Myocyte (in vitro differentiated cells): ENCODE data around the gene PHGDH. TPM values are rescaled to one million over a fixed set of nuclear protein-coding genes. Genes with fewer than 3 reads are reported as not detected.
A peak's percentile ranks its signal among the peaks of the same experiment; 100 is the strongest.
"Not testable (repeated sequence)": the region's sequence is repeated elsewhere in the genome, so short reads cannot be mapped to it uniquely, and the experiment has no call there.

Experiments used
- DNase-seq: peaks from one replicate; pipeline ENCODE4 v3.0.0-alpha.2; 2012; ENCODE audit warnings: low read depth
- polyA plus RNA-seq: library from polyadenylated mRNA; unstranded; fragments of >200 nt; gene quantifications from one replicate; pipeline ENCODE4 v1.2.1, GENCODE V29; 2012; ENCODE audit warnings: missing spikeins
- total RNA-seq: library from RNA; depleted of rRNA; stranded (reverse); fragments of >200 nt; gene quantifications from 2 replicates; pipeline ENCODE4 v1.2.3, GENCODE V29; 2014

The PHGDH gene
- total RNA-seq: 23.9 and 26.6 TPM in 2 replicates
- polyA plus RNA-seq: 193 TPM

GRCh38 chr1:119711804-119712341 lies at the start of gene PHGDH:
Gene PHGDH, plus strand, starts transcription at chr1:119711934. Its CDS starts 89 bp downstream, at chr1:119712023.
- peak; percentile 70 for DNase-seq

GRCh38 chr1:119662034-119662437 lies 49.7 kb upstream of the PHGDH start:
- DNase-seq: no peak

GRCh38 chr1:119664067-119664466 lies 47.7 kb upstream of the PHGDH start:
- no peak for DNase-seq

- no peak for DNase-seq
Measured at GRCh38 chr1:119667173-119667572, 44.6 kb upstream of the PHGDH start.

DNA sequence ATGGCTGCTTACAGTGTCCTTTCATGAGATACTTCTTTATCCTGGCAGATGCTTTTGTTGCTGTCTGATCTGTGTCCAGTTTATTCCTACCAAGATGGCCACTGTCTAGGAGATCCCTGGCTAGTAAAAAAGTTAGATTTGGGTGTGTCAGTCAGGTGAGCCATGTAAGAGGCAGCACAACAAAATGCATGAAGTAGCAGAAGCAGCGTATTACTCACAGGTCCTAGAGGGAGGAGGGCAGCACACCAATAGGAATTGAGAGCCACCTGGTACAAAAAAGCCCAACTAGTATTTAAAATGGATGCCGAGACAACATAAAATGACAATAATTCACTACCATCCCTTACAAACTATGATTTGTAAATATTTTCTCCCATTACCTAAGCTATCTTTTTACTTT lies 40.8 kb upstream of the PHGDH start:
- DNase-seq: no peak

DNA sequence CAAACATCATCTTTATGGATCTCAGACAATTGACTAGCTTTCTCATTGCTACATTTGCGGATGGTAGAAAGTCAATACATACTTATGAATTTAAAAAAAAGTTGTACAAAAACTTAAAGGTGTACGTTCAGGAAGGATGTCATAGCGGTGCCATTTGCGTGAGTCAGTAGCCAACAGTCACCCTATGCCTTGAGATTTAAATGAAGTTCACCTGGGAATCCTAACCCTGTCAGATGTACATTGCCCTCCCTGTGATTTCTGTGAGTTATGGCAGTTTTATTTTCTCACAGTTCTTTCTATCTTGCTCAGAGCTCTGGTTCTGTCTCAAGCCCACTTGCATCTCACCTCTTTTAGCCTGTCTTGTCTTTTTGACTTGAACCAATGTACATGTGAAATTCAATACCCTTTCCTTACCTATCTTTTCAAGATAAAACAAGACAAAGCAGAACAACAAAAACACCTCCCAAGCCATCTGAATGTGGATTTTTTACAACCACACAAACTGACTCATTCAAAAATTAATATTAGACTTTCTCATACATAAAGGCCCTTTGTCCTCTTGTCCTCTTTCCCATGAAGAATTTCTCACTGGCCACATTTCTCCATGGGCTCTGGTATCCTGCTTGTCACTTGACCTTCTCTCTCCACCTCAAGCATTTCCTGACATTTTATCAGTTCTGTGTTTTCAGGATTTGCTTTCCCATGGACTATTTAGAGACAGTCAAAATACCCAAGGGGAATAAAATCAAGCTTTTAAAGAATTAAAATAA lies 38.4 kb upstream of the PHGDH start:
- DNase-seq: peak; percentile 41

- DNase-seq: peak; percentile 9
Measured at GRCh38 chr1:119674111-119674526, 37.6 kb upstream of the PHGDH start.

DNA sequence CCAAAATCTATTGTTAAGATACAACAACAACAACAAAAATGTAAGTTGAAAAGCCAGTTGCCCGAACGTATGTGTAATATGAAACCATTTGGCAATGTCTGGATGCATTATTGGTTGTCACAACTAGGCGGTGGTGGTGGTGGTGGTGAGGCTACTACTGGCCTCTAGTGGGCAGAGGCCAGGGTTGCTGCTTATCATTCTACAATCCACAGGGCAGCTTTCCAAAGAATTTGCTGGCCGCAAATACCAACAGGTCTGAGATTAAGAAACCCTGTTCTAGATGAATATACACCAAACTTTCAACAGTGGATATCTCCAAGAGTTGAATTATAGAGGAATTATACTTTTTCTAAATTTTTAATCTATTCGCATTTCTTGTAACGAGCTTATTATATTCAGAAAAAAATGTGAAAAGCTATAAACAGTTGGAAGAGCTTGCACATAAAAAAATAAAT lies 36.9 kb upstream of the PHGDH start:
- peak; percentile 52 for DNase-seq

DNA sequence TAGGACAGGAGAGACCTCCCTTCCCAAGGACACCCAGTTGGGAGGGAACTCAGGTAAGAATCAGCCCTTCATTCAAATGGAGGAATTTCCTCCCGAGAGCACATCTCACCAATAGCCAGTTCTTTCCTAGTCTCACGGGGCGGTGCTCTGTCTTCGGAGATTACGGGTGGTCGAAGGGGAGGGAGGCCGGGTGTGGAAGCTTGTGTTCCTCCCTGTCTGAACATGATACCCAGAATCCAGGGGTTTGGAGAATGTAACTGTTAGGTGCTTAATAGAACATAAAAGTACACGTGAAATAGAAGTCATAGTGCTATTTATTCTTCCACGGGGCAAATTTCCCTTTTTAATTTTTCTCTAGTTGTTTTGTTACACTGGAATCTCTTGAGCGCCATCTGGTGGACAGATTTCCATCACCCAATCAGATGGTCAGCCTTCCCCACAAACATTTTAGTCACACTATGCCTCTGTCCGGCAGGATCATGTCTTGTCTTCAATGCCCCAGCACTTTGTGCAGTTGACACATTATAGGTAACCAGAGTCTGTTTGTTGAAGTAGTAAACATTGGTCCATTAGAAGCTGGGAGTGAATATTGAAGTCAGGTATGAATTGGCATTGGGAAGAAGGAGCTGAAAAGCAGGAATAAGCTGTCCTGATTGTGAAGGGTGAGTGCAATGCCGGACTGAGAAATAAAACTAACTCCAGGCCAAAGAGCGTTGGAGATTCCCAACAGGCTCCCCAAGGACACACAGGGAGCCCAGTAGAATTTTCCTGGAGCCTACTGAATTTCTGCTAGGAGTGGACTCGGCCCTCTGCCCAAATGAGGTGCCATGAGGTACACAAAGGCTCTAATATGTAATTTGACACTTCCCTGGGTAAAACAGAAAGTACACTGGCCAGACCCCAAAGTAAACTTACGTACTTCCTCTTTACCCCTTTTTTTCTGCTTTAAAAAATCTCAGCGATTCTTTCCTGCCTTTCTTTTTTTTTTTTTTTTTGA lies 36.1 kb upstream of the PHGDH start:
- DNase-seq: peak; percentile 89

DNA sequence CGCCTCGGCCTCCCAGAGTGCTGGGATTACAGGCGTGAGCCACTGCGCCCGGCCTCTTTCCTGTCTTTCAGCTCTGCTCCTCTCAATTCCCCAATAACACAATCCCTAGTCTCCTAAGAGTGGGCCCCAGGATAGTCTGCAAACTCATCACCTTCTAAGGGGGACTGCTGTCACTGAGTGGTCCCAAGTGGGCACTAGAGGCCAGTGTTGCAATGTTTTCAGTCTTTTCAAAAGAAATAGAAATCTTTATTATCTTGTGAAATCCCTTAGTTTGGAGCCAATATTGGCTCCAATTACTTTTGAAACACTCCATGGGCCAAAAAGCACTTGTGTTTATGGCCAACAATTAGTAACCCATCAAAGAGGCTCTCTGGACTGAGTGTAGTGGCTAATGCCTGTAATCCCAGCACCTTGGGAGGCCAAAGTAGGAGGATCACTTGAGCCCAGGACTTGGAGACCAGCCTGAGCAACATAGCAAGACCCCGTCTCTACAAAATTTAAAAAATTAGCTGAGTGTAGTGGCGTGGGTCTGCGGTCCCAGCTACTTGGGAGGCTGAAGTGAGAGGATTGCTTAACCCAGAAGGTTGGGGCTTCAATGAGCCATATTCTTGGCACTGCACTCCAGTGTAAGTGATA lies 35.0 kb upstream of the PHGDH start:
- no peak for DNase-seq

GRCh38 chr1:119679223-119679622 lies 32.5 kb upstream of the PHGDH start:
- DNase-seq: no peak

- no peak for DNase-seq
Measured at GRCh38 chr1:119680193-119680592, 31.5 kb upstream of the PHGDH start.

- DNase-seq: no peak
Measured at GRCh38 chr1:119680723-119681122, 31.0 kb upstream of the PHGDH start.

- no peak for DNase-seq
Measured at GRCh38 chr1:119681560-119681959, 30.2 kb upstream of the PHGDH start.

GRCh38 chr1:119682141-119682540 lies 29.6 kb upstream of the PHGDH start:
- DNase-seq: no peak

DNA sequence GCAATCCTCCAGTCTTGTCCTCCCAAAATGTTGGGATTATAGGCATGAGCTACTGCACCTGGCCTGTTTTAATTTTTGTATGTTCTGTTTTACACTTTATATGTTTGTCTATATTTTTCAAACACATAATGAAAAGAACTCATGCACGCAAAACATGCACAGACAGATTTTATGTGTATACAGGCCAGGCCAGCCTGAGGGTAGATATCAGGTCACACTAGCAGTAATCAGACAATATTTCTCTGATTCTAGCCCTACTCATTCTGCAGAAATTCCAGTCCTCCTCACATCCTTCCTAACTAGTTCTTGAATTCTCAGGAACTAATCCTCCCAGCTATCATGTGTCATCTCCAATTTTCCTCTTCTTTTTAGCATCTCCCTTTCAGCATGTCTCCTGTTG lies 27.8 kb upstream of the PHGDH start:
- no peak for DNase-seq

GRCh38 chr1:119686661-119687060 lies 25.1 kb upstream of the PHGDH start:
- DNase-seq: peak; percentile 10

GRCh38 chr1:119687434-119688079 lies 24.2 kb upstream of the PHGDH start:
- DNase-seq: no peak

DNA sequence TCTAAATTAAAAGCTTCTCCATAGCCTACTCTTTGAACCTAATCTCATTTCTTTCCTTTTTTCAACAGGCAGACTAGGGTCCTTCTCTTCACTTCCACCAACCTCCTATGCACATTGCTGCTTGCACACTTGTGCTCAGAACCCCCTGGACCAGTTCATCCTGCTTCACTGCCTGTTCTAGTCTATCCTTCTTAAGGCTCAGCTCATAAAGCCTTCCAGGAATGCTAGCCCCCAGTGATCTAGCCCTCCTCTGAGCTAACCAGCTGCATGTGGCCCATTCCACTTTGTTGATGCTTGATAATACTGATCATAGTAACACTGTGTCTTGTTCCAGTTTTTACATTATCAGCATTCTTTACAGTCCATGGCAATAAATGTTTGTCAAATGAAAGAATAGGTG lies 22.9 kb upstream of the PHGDH start:
- DNase-seq: no peak

DNA sequence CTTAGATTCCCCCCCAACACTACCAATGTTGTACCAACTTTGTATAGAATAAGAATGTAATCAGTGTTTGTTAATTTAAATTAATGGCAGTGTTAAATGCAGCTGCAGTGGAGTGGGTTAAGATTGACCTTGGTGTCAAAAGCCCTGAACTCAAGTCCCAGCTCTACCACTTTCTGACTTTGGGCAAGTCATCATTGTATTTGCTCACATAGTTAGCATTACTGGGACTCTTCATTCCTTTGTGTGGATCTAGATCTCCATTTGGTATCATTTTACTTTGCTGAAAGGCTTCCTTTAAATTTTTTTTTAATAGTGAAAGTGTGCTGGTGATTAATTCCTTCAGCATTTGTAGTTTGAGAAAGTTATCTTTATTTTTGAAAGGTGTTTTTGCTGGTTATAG lies 22.2 kb upstream of the PHGDH start:
- no peak for DNase-seq

DNA sequence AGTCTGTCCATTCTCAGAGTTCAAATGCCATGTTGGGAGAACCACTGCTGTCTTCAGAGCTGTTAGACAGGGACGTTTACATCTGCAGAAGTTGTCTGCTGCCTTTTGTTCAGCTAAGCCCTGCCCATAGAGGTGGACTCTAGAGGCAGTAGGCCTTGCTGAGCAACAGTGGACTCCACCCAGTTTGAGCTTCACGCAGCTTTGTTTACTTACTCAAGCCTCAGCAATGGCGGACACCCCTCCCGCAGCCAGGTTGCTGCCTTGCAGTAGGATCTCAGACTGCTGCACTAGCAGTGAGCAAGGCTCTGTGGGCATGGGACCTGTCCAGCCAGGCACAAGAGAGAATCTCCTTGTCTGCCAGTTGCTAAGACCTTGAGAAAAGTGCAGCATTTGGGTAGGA lies 14.9 kb upstream of the PHGDH start:
- not testable (repeated sequence) for DNase-seq
